ENCODE data around the gene CNIH3. TPM values are rescaled to one million over a fixed set of nuclear protein-coding genes. Genes with fewer than 3 reads are reported as not detected.

The CNIH3 gene
- total RNA-seq, 2 experiments from 2014 or later: 1.8 to 2.5 TPM

- no peaks in the 10 kb centered on the region for H3K36me3 ChIP-seq (ENCODE audit: insufficient read depth, low read length)
- POLR2A ChIA-PET: no interaction called here
- ATAC-seq (ENCODE audit: poor library complexity): no peak
- TF ChIP-seq CTCF (IDR thresholded peaks at IDR 0.05): no peak
- intact Hi-C loops (cut with DNase I, micrococcal nuclease): no loop called here
- Mint-ChIP-seq H3K27ac (no peak overlapping the region), H3K36me3 (ENCODE audit: low read depth) (no peaks in the 10 kb centered on the region), H3K27me3 (no peaks in the 10 kb centered on the region), H3K9me3 (no peaks in the 10 kb centered on the region), H3K4me1 (ENCODE audit: low read depth) (peaks cover 22% of the 10 kb centered on the region), H3K4me3 (no peak overlapping the region)
- no peak overlapping the region for H3K4me3 ChIP-seq (ENCODE audit: low read length)
- no peak overlapping the region for H3K27ac ChIP-seq (ENCODE audit: low read depth in 1 of 2, low read length in 2 of 2)
- peaks cover 4% of the 10 kb centered on the region for H3K4me1 ChIP-seq (ENCODE audit: insufficient read depth, low read length)
- H3K9me3 ChIP-seq (ENCODE audit: control insufficient read depth in 1 of 2, insufficient read depth in 1 of 2, low read length in 2 of 2): no peaks in the 10 kb centered on the region
- H3K27me3 ChIP-seq (ENCODE audit: control insufficient read depth in 1 of 2, insufficient read depth in 2 of 2, low read length in 2 of 2): no peaks in the 10 kb centered on the region
- no peak for DNase-seq
- CTCF ChIA-PET: no interaction called here
These were observed 127.6 kb downstream of the CNIH3 start for GRCh38 chr1:224743608-224744164.

GRCh38 chr1:224744521-224744920 lies 128.4 kb downstream of the CNIH3 start:
- H3K36me3 Mint-ChIP-seq (ENCODE audit: low read depth): no peaks in the 10 kb centered on the region
- ChIA-PET CTCF (no interaction called here), POLR2A (no interaction called here)
- ATAC-seq (ENCODE audit: poor library complexity): no peak
- Histone ChIP-seq H3K36me3 (ENCODE audit: insufficient read depth, low read length) (no peaks in the 10 kb centered on the region), H3K4me3 (ENCODE audit: low read length) (no peak overlapping the region), H3K27ac (ENCODE audit: low read depth in 1 of 2, low read length in 2 of 2) (no peak overlapping the region), H3K4me1 (ENCODE audit: insufficient read depth, low read length) (peaks cover 4% of the 10 kb centered on the region), H3K9me3 (ENCODE audit: control insufficient read depth in 1 of 2, insufficient read depth in 1 of 2, low read length in 2 of 2) (no peaks in the 10 kb centered on the region), H3K27me3 (ENCODE audit: control insufficient read depth in 1 of 2, insufficient read depth in 2 of 2, low read length in 2 of 2) (no peaks in the 10 kb centered on the region)
- H3K27me3 Mint-ChIP-seq: no peaks in the 10 kb centered on the region
- intact Hi-C loops (cut with DNase I, micrococcal nuclease): no loop called here
- H3K4me3 Mint-ChIP-seq: no peak overlapping the region
- DNase-seq: no peak
- H3K27ac Mint-ChIP-seq: no peak overlapping the region
- H3K9me3 Mint-ChIP-seq: no peaks in the 10 kb centered on the region
- H3K4me1 Mint-ChIP-seq (ENCODE audit: low read depth): peaks cover 22% of the 10 kb centered on the region
- TF ChIP-seq CTCF (IDR thresholded peaks at IDR 0.05): no peak

- no peak for ATAC-seq (ENCODE audit: poor library complexity)
- ChIA-PET CTCF (interaction anchor here (1.2 kb wide), 1 partner anchor 10 kb away, joined by 3 read pairs; no protein-coding TSS in a partner anchor), POLR2A (no interaction called here)
These were observed 129.3 kb downstream of the CNIH3 start for GRCh38 chr1:224745394-224745793.

More at GRCh38 chr1:224745394-224745793, 129.3 kb downstream of the CNIH3 start:
- H3K27ac Mint-ChIP-seq: no peak overlapping the region
- H3K27ac ChIP-seq (ENCODE audit: low read depth in 1 of 2, low read length in 2 of 2): no peak overlapping the region
- H3K9me3 Mint-ChIP-seq: no peaks in the 10 kb centered on the region
- H3K27me3 Mint-ChIP-seq: peaks cover 5% of the 10 kb centered on the region
- no peak overlapping the region for H3K4me3 Mint-ChIP-seq
- peaks cover 22% of the 10 kb centered on the region for H3K4me1 Mint-ChIP-seq (ENCODE audit: low read depth)
- peaks cover 4% of the 10 kb centered on the region for H3K4me1 ChIP-seq (ENCODE audit: insufficient read depth, low read length)
- no peak overlapping the region for H3K4me3 ChIP-seq (ENCODE audit: low read length)
- intact Hi-C loops (cut with DNase I, micrococcal nuclease): no loop called here
- H3K27me3 ChIP-seq (ENCODE audit: control insufficient read depth in 1 of 2, insufficient read depth in 2 of 2, low read length in 2 of 2): no peaks in the 10 kb centered on the region
- H3K36me3 ChIP-seq (ENCODE audit: insufficient read depth, low read length): no peaks in the 10 kb centered on the region
- no peaks in the 10 kb centered on the region for H3K9me3 ChIP-seq (ENCODE audit: control insufficient read depth in 1 of 2, insufficient read depth in 1 of 2, low read length in 2 of 2)
- TF ChIP-seq CTCF (IDR thresholded peaks at IDR 0.05): no peak
- DNase-seq: no peak
- H3K36me3 Mint-ChIP-seq (ENCODE audit: low read depth): no peaks in the 10 kb centered on the region
